22Rv1 (cell line): ENCODE measurements around the gene KLC1.

Experiments used
- H3K27ac ChIP-seq: fragments of 450-650 bp; 2 replicates; pipeline ENCODE4 v1.5.1; 2017
- CTCF ChIP-seq: fragments of 450-650 bp; IDR thresholded peaks from 2 replicates; pipeline ENCODE4 v1.5.1; 2017; ENCODE audit warnings: mild to moderate bottlenecking
- ZFX ChIP-seq: fragments of 450-650 bp; IDR thresholded peaks from 2 replicates; pipeline ENCODE4 v1.6.1; 2017; ENCODE audit warnings: antibody characterized with exemption, borderline replicate concordance

The KLC1 gene

GRCh38 chr14:103697603-103698379 is 68.8 kb downstream of the KLC1 start:
- no peak for TF ChIP-seq ZFX
- TF ChIP-seq CTCF: no peak
- H3K27ac ChIP-seq: peak overlapping the region; percentile 66

- H3K27ac ChIP-seq: peak overlapping the region; percentile 66
- no peak for TF ChIP-seq CTCF
- no peak for TF ChIP-seq ZFX
These were observed 69.6 kb downstream of the KLC1 start for GRCh38 chr14:103698380-103699260.

GRCh38 chr14:103699261-103699661 is 70.2 kb downstream of the KLC1 start:
- no peak for TF ChIP-seq ZFX
- TF ChIP-seq CTCF: no peak
- peak overlapping the region; percentile 66 for H3K27ac ChIP-seq

- H3K27ac ChIP-seq: peak overlapping the region; percentile 66; the same call in 1 of the 2 replicates
- TF ChIP-seq CTCF: no peak
- no peak for TF ChIP-seq ZFX
These were observed 71.1 kb downstream of the KLC1 start for GRCh38 chr14:103699901-103700752.

GRCh38 chr14:103700753-103701490 is 71.9 kb downstream of the KLC1 start:
- H3K27ac ChIP-seq: peak overlapping the region; percentile 20; the same call in 1 of the 2 replicates
- TF ChIP-seq CTCF (no peak), ZFX (no peak)

- H3K27ac ChIP-seq: peak overlapping the region; percentile 20; the same call in 1 of the 2 replicates
- no peak for TF ChIP-seq ZFX
- TF ChIP-seq CTCF: no peak
These were observed 73.1 kb downstream of the KLC1 start for GRCh38 chr14:103702095-103702494.
